HG03135 (cell line): ENCODE measurements around the gene MGST2.

Experiments used
- ATAC-seq: cut with Tn5 transposase; IDR thresholded peaks from one replicate; pipeline ENCODE4 v1.9.1; 2021; ENCODE audit warnings: mild to moderate bottlenecking, moderate library complexity; ENCODE audit not compliant: unreplicated experiment

Gene MGST2

GRCh38 chr4:139643042-139643895, 22.4 kb upstream of the MGST2 start:
- no peak for ATAC-seq

GRCh38 chr4:139645458-139645857, 20.2 kb upstream of the MGST2 start:
- ATAC-seq: no peak

GRCh38 chr4:139647184-139647583, 18.4 kb upstream of the MGST2 start:
- no peak for ATAC-seq

GRCh38 chr4:139647952-139648351, 17.7 kb upstream of the MGST2 start:
- no peak for ATAC-seq

- peak; percentile 85 for ATAC-seq
These were observed 14.1 kb upstream of the MGST2 start for GRCh38 chr4:139651282-139652194.

GRCh38 chr4:139654516-139654915, 11.1 kb upstream of the MGST2 start:
- no peak for ATAC-seq

- no peak for ATAC-seq
These were observed 10.5 kb upstream of the MGST2 start for GRCh38 chr4:139655116-139655515.

- ATAC-seq: peak; percentile 74
These were observed 8.8 kb upstream of the MGST2 start for GRCh38 chr4:139656614-139657486.

GRCh38 chr4:139658185-139658584, 7.4 kb upstream of the MGST2 start:
- no peak for ATAC-seq

GRCh38 chr4:139658586-139659382, 6.8 kb upstream of the MGST2 start:
- no peak for ATAC-seq

- ATAC-seq: no peak
These were observed 5.7 kb upstream of the MGST2 start for GRCh38 chr4:139659735-139660424.

GRCh38 chr4:139660568-139661043, 5.0 kb upstream of the MGST2 start:
- no peak for ATAC-seq

GRCh38 chr4:139663561-139664138, 2.0 kb upstream of the MGST2 start:
- ATAC-seq: no peak

GRCh38 chr4:139664442-139664841, 1.2 kb upstream of the MGST2 start:
- ATAC-seq: no peak

GRCh38 chr4:139665079-139665689, 435 bp upstream of the MGST2 start:
- no peak for ATAC-seq

GRCh38 chr4:139666735-139667281, 1.2 kb downstream of the MGST2 start:
- no peak for ATAC-seq

- ATAC-seq: no peak
These were observed 2.4 kb downstream of the MGST2 start for GRCh38 chr4:139668036-139668435.

- ATAC-seq: no peak
These were observed 3.1 kb downstream of the MGST2 start for GRCh38 chr4:139668658-139669201.
